NCI-H1105 (cell line): ENCODE measurements around the gene PTPRJ.

Source experiments
- DNase-seq: peaks from one replicate; lab custom pipeline; 2025; lab: John Stamatoyannopoulos, UW

Gene PTPRJ

GRCh38 chr11:48040830-48041444 is 60.6 kb downstream of the PTPRJ start:
- DNase-seq, result no peak

GRCh38 chr11:48041877-48042695 is 61.7 kb downstream of the PTPRJ start:
- no peak for DNase-seq

DNA sequence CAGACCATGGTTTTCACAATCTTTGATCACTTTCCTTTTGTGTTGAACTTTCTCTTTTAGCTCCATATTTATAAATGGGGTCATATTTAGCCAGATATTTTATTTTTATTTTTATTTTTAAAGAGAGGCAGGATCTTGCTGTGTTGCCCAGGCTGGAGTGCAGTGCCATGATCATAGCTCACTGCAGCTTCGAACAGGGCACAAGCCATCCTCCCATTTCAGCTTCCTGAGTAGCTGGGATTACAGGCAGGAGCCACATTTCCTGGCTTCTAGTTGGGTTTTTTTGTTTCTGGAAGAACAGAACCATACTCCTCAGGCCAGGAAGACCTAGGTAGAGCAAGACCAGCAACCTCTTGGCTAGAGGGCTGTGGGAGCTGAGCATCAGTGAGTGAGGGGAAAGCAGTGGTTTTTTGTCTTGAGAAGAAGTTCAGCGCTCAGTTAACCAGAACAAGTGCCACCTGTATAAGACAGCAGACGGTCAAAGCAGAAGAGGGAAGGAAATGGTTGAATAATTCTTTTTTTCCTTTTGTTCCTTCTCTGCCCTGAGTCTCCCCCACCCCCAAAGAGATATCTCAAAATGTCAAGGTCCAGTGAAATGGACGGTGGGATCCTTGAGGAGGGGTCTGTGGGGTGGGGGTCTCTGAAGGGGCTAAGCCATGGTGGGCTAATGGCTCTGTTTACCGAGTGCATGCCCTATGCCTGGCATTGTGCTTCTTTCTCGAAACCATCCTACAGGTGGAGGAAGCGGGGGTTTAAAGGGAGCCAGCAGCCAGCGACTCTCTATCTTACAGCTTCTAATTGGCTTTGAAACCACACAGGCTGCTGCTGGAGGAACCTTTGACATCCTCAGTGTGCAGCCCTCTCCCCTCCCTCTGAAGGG is 63.0 kb downstream of the PTPRJ start:
- DNase-seq, result no peak

DNA sequence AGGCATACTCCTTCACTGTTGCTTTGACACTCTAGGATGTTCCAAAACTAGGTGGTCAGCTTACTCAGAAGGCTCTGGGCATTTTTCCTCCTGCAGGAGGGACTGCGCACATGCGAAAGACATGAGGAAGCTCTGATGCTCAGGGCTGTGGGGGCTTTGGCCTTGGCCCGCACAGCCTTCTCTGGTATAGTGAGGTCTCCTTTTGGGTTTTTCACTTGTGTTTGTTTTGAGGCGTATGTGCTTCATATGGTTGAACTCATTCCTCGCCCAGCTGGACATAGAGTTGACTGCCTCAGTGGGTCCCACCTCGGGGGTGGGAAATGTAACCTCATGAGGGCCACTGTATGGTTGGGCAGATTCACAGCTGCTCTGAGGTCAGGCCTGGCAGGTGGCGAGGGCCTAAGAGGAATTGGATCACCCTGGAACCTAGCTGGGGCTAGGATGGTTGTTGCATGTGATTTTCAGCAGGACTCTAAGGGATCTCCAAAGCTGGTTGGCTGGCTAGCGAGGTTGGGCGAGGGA is 63.7 kb downstream of the PTPRJ start:
- no peak for DNase-seq

DNA sequence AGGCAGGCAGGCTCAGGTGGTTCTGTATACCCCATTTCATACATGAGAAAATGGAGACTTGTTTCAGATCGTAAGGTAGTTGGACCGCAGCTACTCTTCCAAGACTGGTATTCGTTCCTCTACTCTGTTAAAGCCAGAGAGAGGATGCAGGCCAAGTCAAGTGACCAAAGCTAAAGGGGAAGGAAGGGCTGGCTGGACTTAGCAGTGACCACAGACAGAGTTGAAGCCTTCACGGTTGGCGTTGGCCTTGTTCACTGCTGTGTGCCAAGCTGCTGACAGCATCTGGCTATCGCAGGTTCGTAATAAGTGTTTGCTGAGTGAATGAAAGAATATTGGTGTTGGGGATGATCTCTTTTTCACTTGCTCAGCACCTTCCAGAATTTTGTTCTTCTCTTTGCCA is 64.2 kb downstream of the PTPRJ start:
- no peak for DNase-seq

DNA sequence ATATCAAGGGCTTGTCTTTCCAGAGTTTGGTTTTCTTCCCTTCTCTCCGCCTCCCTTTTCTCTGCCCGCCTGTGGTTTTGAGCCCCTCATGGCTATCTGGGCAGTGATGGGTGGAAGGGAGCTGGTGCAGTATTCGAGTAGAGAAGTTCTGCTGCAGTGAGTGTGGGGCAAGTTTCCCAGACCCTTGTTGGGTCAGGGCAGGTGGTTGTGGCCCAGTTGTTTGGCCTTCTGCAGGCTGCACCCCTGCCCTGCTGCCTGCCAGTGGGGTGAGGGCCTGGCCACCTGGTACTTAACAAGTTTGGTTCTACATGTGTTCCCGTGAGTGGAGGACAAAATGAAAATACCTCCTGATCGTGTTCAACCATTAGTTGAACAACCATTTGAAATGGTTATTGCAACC is 65.2 kb downstream of the PTPRJ start:
- no peak for DNase-seq

- no peak for DNase-seq
These were observed 67.3 kb downstream of the PTPRJ start for GRCh38 chr11:48047616-48048015.

DNA sequence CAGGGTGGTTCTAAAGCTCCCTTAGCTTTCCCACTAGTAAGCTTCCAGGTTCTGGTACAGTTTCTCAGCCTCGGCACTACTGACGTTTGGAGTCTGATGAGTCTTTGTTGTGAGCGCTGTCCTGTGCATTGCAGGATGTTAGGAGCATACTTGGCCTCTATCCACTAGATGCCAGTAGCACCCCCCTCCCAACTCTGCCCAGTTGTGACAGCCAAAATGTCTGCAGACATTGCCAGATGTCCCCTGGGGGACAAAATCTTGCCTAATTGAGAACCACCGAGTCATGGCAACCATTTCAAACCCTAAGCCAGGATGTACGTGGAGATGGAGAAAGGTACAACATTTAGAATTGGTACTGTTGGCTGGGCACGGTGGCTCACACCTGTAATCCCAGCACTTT is 68.7 kb downstream of the PTPRJ start:
- DNase-seq, result no peak

GRCh38 chr11:48050304-48050703 is 69.9 kb downstream of the PTPRJ start:
- no peak for DNase-seq

DNA sequence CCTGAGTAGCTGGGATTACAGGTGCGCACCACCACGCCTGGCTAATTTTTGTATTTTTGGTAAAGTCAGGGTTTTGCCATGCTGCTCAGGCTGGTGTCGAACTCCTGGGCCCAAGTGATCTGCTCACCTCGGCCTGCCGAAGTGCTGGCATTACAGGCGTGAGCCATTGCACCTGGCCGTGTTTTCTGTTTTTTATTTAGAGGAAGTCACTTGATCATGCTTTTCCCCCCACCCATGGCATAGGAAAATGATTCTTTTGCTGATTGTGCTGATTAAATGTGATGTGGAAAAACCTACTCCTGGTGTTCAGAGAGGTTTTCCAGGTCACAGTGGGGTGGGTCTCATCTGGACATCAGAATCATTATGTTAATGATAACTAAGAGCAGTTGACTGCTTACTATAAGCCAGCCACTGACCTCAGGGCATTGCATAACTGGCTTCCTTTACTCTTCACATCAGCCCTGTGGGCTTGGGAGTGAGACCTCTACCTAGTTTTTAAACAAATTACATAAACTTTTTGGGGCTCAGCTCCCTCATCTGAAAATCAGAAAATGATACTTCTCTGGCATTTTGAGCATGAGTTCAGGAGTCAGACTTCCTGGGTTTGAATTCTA is 71.0 kb downstream of the PTPRJ start:
- DNase-seq, result no peak

GRCh38 chr11:48052183-48053044 is 72.1 kb downstream of the PTPRJ start:
- no peak for DNase-seq

DNA sequence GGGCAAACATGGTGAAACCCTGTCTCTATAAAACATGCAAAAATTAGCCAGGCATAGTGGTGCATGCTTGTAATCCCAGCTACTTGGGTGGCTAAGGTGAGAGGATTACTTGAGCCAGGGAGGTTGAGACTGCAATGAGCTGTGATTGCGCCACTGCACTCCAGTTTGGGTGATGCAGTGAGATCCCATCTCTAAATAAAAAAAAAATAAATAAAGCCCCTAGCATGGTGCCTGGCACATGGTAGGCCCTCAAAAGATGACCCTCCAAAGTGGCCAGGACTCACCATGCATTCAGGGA is 74.6 kb downstream of the PTPRJ start:
- no peak for DNase-seq

DNA sequence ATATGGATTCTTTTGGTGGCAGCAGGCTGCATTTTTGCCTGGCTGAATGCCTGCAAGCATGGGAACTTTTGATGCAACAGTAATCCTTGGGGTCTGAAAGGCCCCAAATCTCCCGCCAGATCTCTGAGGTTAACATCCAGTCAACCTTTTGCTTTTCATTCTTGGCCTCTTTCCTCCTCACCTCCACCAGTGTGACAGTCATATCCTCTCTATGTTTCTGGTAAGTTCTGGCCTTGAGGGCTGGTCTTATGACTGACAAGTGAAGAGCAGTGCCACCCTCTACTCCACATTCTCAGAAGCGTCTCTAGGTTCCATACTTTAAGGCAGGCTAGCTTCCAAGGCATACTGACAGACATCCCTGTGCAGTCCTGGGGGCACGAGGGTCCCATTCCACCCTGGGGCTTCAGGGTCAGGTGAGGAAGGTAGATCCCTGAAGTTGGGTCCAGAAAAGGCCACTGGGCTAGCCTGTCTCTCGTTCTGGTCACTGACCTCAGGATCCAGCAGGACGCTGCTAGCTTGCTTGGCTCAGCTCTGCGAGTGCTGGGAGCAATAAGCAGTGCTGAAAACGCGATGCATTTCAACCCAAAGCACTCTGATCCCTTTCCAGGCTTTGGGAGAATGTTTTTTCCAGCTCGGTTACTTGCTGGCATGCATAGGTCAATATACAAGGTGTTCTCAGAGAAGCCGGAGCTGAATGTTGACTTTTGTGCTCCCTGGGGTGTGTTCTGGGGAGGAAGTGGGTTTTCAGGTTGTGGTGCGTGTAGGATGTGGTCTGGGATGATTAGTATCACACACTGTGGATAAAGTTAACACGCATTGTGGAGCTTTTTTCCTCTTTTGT is 75.2 kb downstream of the PTPRJ start:
- DNase-seq, result no peak

GRCh38 chr11:48056325-48057183 is 76.2 kb downstream of the PTPRJ start:
- no peak for DNase-seq

- no peak for DNase-seq
These were observed 77.7 kb downstream of the PTPRJ start for GRCh38 chr11:48058064-48058463.

- DNase-seq, result no peak
These were observed 78.4 kb downstream of the PTPRJ start for GRCh38 chr11:48058788-48059187.

DNA sequence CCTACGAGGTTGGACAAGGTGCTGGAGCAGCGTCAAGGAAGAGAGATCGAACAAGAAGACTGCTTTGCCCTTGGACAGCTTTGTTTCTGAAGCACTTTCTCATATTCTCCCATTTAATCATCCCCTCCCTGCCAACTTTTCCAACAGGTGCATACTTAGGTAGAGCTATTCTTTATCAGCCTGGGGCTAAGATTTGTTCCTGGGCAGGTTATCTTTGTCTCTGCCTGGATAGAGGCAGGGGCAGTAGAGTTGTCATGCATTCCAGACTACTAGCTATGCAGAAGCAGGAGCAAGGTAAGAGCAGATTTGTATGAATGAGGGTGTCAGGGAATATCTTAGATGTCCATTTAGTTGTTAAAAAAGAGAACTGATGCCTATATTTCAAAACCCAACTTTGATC is 82.3 kb downstream of the PTPRJ start:
- DNase-seq, result no peak

DNA sequence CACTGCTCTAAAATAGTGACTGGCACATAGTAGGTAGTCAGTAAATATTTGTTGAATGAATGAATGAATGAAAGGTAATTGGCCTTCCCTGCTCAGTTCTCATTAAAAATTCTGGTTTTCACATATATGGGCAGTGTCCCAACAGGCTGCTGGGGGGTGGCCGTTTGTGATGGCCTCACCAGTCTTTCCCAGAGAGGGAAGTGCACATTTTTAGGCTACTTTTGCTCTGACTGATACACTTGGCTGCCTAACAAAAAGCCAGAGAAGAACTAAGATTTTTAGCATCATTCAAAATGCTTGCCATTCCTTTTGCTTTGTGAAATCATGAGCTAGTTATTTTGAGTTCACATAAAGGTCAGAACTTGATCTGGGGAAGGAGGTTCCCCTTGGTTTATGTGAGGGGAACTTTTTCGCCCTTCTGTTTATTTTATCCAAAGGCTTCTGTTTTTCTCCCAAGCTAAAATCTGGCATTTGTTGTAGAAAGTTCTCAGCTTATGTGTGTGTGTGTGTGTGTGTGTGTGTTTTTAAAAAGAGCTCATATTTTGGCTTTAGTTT is 83.1 kb downstream of the PTPRJ start:
- DNase-seq, result no peak

- DNase-seq, result no peak
These were observed 83.9 kb downstream of the PTPRJ start for GRCh38 chr11:48064306-48064705.
